Smooth muscle cell (in vitro differentiated cells): ENCODE measurements around the gene FRS2. TPM values are rescaled to one million over a fixed set of nuclear protein-coding genes. Genes with fewer than 3 reads are reported as not detected.

Source experiments
- DNase-seq: peaks from one replicate; lab custom pipeline; 2025; ENCODE audit not compliant: unreplicated experiment; lab: John Stamatoyannopoulos, UW
- H2AFZ ChIP-seq: fragments of 200-600 bp; sonication (generic); 2 replicates; pipeline ENCODE4 v1.6.0; 2016; ENCODE audit warnings: antibody characterized with exemption, low read depth, mild to moderate bottlenecking
- H3F3A ChIP-seq: fragments of 200-600 bp; sonication (generic); 2 replicates; pipeline ENCODE4 v1.6.0; 2017; ENCODE audit warnings: antibody characterized with exemption, low read depth
- H3K27ac ChIP-seq: fragments of 200-600 bp; sonication (generic); 2 replicates; pipeline ENCODE4 v1.5.1; 2016; ENCODE audit warnings: low read depth, mild to moderate bottlenecking
- H3K27me3 ChIP-seq: fragments of 200-600 bp; sonication (generic); 2 replicates; pipeline ENCODE4 v1.6.1; 2016; ENCODE audit warnings: low read depth, mild to moderate bottlenecking
- H3K36me3 ChIP-seq: fragments of 200-600 bp; sonication (generic); 2 replicates; pipeline ENCODE4 v1.5.1; 2016; ENCODE audit warnings: low read depth
- H3K4me1 ChIP-seq: fragments of 200-600 bp; sonication (generic); 2 replicates; pipeline ENCODE4 v1.5.1; 2016; ENCODE audit warnings: low read depth
- H3K4me2 ChIP-seq: fragments of 200-600 bp; sonication (generic); 2 replicates; pipeline ENCODE4 v1.6.0; 2016; ENCODE audit warnings: mild to moderate bottlenecking
- H3K4me3 ChIP-seq: fragments of 200-600 bp; sonication (generic); 2 replicates; pipeline ENCODE4 v1.5.1; 2016; ENCODE audit warnings: mild to moderate bottlenecking
- H3K79me2 ChIP-seq: fragments of 200-600 bp; sonication (generic); 2 replicates; pipeline ENCODE4 v1.6.0; 2016; ENCODE audit warnings: low read depth, mild to moderate bottlenecking
- H3K9ac ChIP-seq: fragments of 200-600 bp; sonication (generic); 2 replicates; pipeline ENCODE4 v1.6.0; 2016; ENCODE audit warnings: low read depth
- H3K9me3 ChIP-seq: fragments of 200-600 bp; sonication (generic); replicated peaks from 2 replicates; pipeline ENCODE4 v1.5.1; 2016; ENCODE audit warnings: low read depth
- H4K20me1 ChIP-seq: fragments of 200-600 bp; sonication (generic); 2 replicates; pipeline ENCODE4 v1.6.0; 2016; ENCODE audit warnings: low read depth
- WGBS: methylation state at CpG from one replicate; pipeline ENCODE4 v1.1.7; 2016; ENCODE audit warnings: low lambda C conversion rate; 5-methylcytosine and 5-hydroxymethylcytosine counted together
- polyA plus RNA-seq: library from polyadenylated mRNA; unstranded; fragments of >200 nt; fragmentation: Nextera tagmentation; extraction: Ambion mirVana; gene quantifications from 2 replicates; pipeline ENCODE4 v1.2.1, GENCODE V29; 2016
- total RNA-seq: library from RNA; depleted of rRNA; stranded (reverse); fragments of >200 nt; gene quantifications from 2 replicates; pipeline ENCODE4 v1.2.3, GENCODE V29; 2014
- TF ChIP-seq, protein P1 (sequence below): fragments of 200-600 bp; sonication (generic); IDR thresholded peaks from 2 replicates; pipeline ENCODE4 v1.5.1; 2017; ENCODE audit warnings: borderline replicate concordance, mild to moderate bottlenecking, antibody characterized with exemption; ENCODE audit not compliant: insufficient read depth, poor library complexity, severe bottlenecking

Gene FRS2
- total and polyA plus RNA-seq, 2 experiments from 2014 or later = 23.8 to 90.2 TPM

DNA sequence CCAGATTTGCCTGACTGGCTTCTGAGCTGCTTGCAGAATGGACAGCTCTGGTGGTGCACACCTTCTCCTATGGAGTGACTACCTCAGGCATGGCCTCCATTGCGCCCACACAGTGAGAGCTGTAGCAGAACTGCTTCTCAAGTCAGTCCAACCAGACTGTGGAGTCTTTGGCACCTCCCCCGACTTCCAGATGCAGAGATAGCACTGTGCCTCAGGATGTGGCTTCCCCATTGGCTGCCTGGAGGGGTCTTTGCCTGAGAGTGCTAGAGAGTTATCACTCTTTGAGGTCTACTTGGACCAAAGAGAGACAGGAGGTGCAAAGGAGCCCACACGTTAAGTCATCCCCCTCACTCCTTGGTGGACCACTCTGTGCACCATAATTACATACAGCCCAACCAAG is 44.8 kb upstream of the FRS2 start:
- Histone ChIP-seq H3F3A (peaks cover 6% of the 10 kb centered on the region), H4K20me1 (no peaks in the 10 kb centered on the region), H3K27me3 (no peaks in the 10 kb centered on the region), H3K9me3 (no peaks in the 10 kb centered on the region), H2AFZ (no peak overlapping the region), H3K27ac (no peak overlapping the region), H3K4me2 (no peak overlapping the region), H3K4me1 (no peaks in the 10 kb centered on the region), H3K9ac (no peak overlapping the region), H3K36me3 (no peaks in the 10 kb centered on the region), H3K79me2 (no peaks in the 10 kb centered on the region), H3K4me3 (no peak overlapping the region)
- TF ChIP-seq, protein P1, sequence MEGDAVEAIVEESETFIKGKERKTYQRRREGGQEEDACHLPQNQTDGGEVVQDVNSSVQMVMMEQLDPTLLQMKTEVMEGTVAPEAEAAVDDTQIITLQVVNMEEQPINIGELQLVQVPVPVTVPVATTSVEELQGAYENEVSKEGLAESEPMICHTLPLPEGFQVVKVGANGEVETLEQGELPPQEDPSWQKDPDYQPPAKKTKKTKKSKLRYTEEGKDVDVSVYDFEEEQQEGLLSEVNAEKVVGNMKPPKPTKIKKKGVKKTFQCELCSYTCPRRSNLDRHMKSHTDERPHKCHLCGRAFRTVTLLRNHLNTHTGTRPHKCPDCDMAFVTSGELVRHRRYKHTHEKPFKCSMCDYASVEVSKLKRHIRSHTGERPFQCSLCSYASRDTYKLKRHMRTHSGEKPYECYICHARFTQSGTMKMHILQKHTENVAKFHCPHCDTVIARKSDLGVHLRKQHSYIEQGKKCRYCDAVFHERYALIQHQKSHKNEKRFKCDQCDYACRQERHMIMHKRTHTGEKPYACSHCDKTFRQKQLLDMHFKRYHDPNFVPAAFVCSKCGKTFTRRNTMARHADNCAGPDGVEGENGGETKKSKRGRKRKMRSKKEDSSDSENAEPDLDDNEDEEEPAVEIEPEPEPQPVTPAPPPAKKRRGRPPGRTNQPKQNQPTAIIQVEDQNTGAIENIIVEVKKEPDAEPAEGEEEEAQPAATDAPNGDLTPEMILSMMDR = no peak
- no peak for DNase-seq
- 84% methylated on average over 3 of the region's 3 CpGs for WGBS

- peak overlapping the region; percentile 64 for H3K4me2 ChIP-seq
- WGBS = 35% methylated on average over 7 of the region's 7 CpGs
- TF ChIP-seq, protein P1 = no peak
- H3K36me3 ChIP-seq = no peaks in the 10 kb centered on the region
- no peak overlapping the region for H3K9ac ChIP-seq
- H4K20me1 ChIP-seq = no peaks in the 10 kb centered on the region
- no peaks in the 10 kb centered on the region for H3K4me1 ChIP-seq
- H3K27ac ChIP-seq = peak overlapping the region; percentile 75
- no peaks in the 10 kb centered on the region for H3K27me3 ChIP-seq
- H3K79me2 ChIP-seq = no peaks in the 10 kb centered on the region
- H3K9me3 ChIP-seq = no peaks in the 10 kb centered on the region
- no peak overlapping the region for H3K4me3 ChIP-seq
- no peak for DNase-seq
- peak overlapping the region; percentile 84 for H2AFZ ChIP-seq
- H3F3A ChIP-seq = peaks cover 6% of the 10 kb centered on the region
Measured at GRCh38 chr12:69428351-69429073, 41.7 kb upstream of the FRS2 start.

DNA sequence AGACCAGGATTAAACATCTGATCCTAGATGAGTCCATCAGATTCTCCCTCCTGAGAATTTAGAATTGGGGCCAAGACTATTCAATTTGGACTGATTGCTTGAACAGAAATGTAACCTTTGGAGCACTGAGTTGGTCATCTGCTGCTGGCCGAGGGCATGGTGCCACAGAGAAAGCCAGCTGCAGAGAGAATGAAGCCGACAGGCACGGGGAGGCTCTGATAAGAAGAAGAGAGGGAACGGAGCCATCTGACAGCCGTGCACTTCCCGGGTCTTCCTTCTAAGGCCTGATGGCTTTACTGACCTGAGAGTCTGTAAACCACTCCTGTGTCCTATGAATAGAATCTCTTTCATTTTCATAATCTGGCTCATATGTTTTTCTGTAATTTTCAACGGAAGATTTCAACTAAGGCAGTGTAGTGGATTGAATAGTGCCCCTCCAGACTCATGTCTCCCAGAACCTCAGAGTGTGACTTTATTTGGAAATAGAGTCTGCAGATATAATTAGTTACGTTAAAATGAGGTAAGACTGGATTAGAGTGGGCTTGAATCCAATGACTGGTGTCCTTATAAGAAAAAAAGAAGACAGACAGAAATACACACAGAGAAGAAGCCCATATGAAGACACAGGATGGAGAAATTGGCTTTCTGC is 39.1 kb upstream of the FRS2 start:
- no peaks in the 10 kb centered on the region for H3K36me3 ChIP-seq
- TF ChIP-seq, protein P1 = no peak
- DNase-seq = no peak
- peaks cover 6% of the 10 kb centered on the region for H3F3A ChIP-seq
- H3K27ac ChIP-seq = peak overlapping the region; percentile 6
- H3K9me3 ChIP-seq = no peaks in the 10 kb centered on the region
- peak overlapping the region; percentile 42 for H2AFZ ChIP-seq
- no peaks in the 10 kb centered on the region for H3K79me2 ChIP-seq
- WGBS = 79% methylated on average over 8 of the region's 8 CpGs
- H4K20me1 ChIP-seq = no peaks in the 10 kb centered on the region
- no peak overlapping the region for H3K4me3 ChIP-seq
- H3K4me2 ChIP-seq = no peak overlapping the region
- no peak overlapping the region for H3K9ac ChIP-seq
- no peaks in the 10 kb centered on the region for H3K4me1 ChIP-seq
- H3K27me3 ChIP-seq = no peaks in the 10 kb centered on the region
